Left kidney (tissue), 2 donors: ENCODE measurements around the gene ASB2. TPM values are rescaled to one million over a fixed set of nuclear protein-coding genes. Genes with fewer than 3 reads are reported as not detected.

Experiments
- DNase-seq: peaks from one replicate; pipeline ENCODE4 v3.0.0-alpha.2; 2013
- polyA plus RNA-seq: library from polyadenylated mRNA; unstranded; fragments of 120-200 nt; gene quantifications from one replicate; pipeline ENCODE4 v1.2.1, GENCODE V29; 2013; ENCODE audit not compliant: insufficient read length

ASB2 gene
- polyA plus RNA-seq, 1 donor: 0.40 TPM

DNA sequence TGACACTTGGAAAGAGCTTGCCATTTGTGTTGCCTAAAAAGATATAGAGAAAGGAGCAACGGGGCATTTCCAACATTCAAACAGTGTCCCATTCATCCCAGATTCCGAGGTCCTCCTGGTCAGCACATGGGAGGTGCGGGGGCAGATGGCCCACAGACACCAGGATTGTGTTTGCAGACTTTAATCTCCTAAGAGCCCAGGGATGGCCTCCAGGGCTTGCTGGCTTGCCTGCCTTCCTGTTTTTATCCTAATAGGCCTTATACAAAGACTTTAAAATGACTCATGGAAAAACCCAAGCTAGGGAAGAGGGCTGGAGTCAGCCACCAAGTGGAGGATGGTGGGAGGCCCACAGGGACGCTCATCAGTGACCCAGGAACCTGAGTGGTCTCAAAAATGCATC lies 70.7 kb downstream of the ASB2 start:
- DNase-seq: no peak

DNA sequence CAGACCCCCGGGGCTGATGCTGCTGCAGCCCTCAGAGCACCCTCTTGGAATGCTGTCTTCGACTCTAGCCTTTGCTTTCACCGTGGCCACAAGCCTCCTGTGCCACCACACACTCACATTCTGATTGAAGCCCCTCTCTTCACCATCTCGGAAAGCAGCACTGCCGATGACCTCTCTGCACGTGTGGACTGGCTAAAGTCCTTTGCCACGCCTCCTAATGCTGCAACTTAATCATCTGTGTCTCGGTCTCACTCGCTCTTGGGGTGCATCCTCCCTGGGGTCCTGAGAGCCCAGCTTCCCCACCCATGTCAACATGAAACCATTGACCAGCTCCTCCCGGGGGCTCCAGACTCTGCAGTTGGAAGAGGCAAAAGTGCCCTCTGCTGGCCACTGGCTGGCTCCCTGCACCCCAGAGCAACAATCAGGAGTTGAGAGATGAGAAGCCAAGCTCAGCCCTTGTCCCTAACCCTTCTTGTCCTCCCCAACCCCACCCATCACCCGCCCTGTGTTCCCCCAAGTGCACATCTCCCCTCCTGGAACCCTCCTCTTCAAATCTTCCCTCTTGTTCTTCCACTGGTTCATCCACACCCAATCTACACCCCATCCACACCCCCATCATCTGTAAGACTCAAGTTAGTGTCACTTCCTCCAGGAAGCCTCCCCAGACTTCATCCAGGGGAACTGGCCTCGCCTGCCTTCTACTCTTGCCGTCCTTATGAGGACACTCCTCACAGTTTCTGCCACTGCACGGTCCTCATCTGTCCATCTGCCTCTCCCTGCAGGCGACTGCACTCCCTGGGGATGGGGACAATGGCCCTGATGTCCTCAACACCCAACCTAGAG lies 72.8 kb downstream of the ASB2 start:
- no peak for DNase-seq

DNA sequence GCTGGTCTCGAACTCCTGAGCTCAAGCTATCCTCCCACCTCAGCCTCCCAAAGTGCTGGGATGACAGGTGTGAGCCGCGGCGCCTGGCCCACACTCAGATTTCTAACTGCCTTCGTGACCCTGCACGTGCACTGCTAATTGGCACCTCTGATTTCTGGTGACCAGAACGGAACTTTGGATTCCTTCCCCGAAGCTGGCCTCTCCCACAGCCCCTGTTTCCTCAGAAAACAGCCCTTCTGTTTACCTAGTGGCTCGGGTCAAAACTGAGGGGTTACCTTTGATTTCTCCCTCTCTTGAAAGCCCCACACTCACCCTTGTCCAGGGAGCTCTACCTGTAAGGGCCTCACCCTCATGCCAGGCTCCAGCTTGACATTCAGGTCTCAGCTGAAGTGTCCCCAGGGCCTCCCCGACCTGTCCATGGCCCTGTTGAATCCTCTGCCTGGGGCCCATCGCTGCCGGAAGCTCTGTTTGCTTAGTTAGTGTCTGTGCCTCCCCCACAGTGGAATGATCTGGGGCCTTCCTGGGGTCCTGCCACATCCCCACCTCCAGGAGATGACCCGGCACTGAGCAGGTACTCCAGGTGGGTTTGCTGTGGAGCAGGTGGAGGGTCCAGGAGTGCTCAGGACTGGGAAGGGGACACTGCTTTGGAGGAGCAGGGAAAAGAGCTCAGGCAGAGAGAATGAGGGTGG lies 73.6 kb downstream of the ASB2 start:
- DNase-seq: no peak

DNA sequence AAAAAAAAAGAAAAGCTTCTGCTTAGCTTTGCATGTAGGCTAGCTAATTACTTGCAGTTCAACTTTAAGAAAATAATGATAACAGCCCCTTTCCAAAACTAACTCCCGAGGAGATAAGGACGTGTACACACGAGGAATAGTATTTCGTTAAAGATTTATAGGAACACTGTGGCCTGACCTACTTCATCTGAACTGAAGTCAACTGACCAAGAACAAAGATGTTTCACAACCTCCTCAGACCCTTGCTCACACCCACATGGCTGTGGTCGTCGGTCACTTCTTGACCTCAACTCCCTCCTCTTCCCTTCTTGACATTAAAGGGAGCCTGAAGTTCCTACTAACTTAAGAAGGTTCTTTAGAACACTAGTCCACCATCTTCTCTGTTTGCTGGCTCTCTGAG lies 74.6 kb downstream of the ASB2 start:
- no peak for DNase-seq

DNA sequence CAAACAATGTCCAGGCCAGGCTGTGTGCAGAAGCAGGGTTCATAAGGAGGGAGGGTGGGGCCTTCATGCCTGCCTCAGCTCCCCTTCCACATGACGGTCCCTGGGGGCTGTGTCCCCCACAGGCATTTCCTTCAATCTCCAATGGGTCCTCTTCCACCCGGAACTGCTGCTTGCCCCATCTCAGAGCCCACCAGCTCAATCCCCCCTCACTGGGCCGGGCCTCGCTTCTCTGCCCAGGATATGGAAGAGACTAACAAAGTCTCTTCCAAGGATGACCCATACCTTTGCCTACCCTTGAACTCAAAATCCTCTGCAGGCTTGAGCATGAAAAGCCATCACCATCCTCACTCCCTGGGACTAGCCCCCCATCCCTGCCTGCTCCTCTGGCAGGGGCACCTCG lies 77.6 kb downstream of the ASB2 start:
- no peak for DNase-seq

DNA sequence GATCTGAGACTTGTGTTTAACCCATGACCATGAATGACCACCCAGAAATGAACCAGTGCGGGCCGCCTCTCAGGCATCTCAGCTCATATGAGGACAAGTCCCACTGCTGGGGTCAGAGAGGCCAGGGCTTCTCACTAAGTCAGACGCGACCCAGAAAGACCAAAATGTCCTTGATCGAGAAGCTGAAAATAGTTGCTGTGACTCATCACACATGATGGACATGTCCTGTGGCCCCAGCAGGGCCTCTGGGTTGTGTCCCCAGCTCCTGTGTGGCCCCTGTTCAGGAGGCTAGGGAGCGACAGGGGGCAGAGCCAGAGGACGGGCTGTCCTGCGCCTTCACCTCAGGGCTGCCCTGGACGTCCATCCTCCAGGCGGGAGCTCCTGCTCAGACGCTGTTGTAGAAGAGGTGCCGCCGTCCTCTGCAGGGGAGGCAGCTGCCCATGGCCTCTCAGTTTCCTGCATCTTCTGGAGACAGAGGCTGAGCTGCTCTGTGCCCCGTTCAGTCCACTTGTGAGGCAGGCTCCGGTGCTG lies 78.2 kb downstream of the ASB2 start:
- DNase-seq: no peak

DNA sequence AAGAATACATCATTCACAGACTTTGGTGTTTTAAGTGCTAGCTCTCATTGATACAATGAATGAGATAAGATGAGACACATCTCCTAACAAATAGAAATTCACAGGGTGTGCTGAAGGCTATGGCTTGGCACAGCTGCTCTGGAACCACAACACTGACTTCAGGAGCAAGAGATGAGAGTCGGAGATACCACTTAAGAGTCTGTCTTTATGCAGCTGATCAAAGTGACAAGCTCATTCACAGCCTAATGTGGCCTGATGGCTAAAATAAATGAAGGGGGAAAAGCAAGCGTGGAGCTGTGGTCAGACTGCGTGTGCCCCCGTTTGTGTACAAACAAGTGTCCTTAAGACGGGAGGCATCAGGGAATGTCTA lies 78.9 kb downstream of the ASB2 start:
- no peak for DNase-seq

DNA sequence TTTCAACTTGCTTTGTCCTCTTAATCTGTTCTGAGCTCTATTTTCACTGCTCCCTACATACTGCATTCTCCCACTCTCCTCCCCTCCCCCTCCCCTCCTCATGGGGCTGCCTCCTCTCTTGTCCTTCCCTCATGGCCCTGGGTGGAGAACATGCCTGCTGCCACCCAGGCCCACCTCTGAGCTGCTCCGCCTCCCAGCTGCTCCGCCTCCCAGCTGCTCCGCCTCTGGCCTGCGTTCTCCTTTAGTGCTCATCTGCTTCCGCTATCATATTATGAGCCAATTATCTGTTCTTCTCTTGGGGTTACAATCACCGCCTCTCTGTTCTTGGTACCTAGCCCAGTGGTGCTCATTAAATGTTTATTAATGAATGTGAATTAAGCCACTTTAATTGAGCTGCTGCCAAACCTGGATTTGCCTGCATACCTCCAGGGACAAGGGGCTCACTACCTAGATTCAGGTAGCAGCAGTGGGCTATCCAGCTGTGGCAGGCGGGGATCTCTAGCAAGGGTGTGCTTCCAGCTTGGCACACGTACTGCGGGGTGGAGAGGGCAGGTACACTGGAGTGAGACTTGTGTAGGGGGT lies 81.3 kb downstream of the ASB2 start:
- no peak for DNase-seq

DNA sequence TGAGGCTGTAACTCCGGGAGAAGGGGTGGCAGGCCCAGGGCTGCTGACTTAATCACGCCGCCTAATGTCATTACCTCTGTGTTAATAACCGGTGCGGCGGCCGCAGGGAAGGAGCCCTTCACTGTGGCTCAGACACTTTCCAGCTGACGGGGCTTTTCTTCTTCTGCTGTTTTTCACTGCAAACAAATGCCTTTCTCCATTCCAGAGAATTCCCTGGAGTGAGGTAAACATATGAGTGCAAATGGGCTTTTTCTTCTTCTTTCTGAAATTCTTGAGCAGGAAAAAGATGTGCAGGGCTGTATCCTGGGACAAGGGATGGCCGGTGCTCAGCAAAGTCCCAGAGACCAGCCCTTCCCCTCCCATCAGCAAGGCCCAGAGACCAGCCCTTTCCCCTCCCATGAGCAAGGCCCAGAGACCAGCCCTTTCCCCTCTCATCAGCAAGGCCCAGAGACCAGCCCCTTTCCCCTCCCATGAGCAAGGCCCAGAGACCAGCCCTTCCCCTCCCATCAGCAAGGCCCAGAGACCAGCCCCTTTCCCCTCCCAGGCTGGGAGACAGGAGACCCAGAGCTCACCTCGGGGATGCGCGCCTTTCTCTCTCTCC lies 82.6 kb downstream of the ASB2 start:
- no peak for DNase-seq

DNA sequence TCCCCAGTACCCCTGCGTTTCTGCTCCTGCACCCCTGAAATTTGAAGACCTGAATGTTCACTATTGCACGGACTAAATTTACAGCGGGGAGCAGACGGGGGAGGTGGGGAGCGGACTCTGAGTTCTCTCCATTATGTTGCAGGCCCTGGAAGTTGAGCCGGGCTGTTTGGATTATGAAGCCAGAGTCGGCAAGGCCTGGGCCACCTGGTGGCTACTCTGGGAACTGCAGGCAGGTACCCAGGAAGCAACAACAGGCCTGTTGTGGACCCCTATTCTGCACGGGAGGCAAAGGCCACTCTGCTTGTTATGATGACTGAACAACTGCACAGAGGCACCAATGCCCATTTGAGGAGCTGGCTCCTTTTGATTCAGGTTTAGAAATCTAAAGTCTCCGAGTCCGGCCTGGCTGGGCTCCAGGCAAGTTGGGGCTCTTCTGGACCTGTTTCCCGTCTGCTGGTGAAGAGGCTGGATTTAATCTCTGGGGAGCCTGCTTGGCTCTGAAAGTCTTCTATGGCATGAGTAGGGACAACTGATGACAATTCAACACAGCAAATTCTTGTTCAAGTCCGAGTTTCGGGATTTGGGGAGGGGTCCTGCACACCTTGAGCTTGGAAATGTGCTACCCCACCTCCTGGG lies 83.3 kb downstream of the ASB2 start:
- peak; percentile 65 for DNase-seq

DNA sequence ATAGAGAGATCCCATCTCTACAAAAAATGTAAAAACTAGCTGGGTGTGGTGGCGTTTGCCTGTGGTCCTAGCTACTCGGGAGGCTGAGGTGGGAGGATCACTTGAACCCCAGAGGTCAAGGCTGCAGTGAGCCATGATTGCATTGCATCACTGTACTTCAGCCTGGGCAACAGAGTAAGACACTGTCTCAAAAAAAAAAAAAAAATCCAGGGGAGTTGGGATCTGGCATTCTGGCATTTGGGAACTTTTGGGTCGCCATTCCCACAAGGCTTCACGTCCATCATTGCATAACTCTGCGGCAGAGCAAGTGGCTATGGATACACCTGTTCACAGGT lies 83.9 kb downstream of the ASB2 start:
- DNase-seq: no peak

DNA sequence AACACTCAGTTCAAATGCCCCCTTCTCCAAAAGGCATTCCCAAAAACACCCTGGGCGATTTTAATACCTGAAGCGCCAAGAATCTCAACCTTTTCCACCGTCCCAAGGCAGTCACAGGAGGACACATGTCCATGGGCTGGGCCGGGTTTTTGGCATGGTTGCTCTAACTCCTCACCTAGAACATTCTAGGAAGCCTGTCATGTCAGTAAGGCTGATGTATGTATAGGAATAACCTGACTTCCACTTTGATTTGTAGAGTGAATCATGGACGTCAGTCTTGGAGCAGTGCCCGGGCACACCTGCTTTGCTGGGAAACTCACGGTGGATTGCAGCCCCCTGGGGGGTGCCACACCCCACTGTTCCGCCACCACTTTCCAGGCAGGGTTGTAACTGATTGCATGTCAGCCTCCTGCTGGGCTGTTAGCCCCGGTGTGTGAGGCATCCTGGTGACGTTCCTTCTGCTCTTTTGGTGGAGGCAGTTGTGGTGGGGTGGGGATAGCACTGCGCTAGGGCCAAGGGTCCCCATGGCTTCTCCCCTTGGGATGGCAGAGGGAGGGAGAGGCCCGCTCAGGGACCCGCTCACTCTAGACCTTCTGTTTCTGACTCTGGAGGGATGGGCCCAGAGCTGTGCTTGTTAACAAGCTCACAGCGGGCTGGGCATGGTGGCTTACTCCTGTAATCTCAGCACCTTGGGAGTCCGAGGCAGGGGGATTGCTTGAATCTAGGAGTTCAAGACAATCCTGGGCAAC lies 84.4 kb downstream of the ASB2 start:
- no peak for DNase-seq

DNA sequence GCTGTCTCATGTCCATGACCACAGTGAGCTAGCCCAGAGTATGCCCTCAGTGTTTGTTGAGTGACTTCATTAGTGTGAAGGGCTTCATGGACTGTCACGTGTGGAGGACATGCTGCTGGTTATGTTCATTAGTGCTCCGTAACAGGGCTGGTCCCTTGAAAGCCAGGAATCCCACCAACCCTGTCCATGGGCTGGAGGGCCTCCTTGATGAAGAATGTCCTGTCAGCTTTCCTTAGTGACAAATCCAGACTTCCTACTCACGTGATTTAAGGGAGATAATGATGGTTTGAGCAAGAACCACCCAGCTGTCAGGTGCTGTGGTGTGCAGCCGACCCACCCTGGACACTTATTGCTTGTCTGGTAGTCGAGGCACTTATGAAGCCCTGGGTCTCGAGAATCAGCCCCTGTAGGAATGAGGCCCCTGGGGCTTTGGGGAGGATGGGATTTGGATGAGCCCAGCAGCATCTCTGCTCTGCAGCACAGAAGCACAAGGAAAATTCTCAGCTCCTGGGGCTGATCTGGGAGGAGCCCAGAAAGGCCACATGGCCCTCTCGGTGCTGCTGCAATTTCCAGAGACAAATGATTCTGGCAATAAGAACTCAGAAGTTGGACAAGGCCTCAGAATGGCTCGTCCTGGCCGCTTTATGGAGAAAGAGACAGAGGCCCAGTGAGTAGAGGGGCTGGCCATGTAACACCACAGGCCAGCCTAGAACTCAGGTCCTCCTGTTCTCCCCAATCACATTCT lies 86.5 kb downstream of the ASB2 start:
- no peak for DNase-seq

DNA sequence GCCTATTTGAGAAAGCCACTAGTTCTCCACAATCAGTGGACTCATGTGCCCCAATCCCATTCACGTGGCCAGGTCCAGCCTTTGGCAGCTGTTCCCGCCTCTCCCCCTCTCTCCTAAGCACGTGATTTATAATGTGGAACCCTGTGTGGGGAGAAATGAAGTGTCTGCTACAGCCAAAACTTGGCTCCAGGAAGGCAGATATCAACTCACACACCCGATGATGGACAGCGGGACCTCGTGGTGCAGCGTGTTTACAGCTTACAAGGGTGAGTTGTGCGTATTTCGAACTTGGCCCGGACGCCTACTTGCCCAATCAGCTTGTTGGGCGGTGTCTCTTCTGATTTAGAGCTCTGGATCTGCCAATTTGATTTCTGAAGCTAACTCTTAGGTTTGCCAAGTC lies 87.4 kb downstream of the ASB2 start:
- no peak for DNase-seq

DNA sequence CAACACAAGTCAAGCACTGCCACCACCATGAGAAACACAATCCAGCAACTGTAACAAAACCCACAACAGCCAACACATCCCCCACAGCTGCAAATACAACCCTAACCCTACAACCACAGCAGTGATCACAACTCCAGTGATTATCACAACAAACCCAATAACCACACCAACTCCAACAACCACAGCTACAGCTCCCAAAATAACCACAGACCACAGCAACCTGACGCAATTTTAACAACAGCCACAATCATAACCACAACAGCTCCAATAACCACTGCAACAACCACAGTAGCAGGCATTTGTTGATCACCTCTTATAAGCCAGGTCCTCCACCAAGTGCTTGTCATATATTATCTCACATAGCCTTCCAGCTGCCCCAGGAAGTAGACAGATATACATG lies 91.4 kb downstream of the ASB2 start:
- DNase-seq: no peak

Other genes starting within 250 kb of the ASB2 start
- gene PRIMA1, start 188.1 kb downstream of the ASB2 start, polyA plus RNA-seq: 1.5 TPM
- gene FAM181A, start 49.2 kb downstream of the ASB2 start, polyA plus RNA-seq: not detected
- not detected for gene CCDC197, start 20.7 kb upstream of the ASB2 start, polyA plus RNA-seq
- 5.9 TPM for gene OTUB2, start 49.8 kb upstream of the ASB2 start, polyA plus RNA-seq
- 169 TPM for gene DDX24, start 104.6 kb upstream of the ASB2 start, polyA plus RNA-seq
- gene IFI27L1, start 104.7 kb upstream of the ASB2 start, polyA plus RNA-seq: 33.8 TPM
- gene IFI27, start 134.2 kb upstream of the ASB2 start, polyA plus RNA-seq: 5.5 TPM
- gene IFI27L2, start 153.0 kb upstream of the ASB2 start, polyA plus RNA-seq: 17.3 TPM
- gene PPP4R4, start 197.8 kb upstream of the ASB2 start, polyA plus RNA-seq: 0.32 TPM